HepG2 (cell line): Measurements from ENCODE around the gene RGP1. TPM values are rescaled to one million over a fixed set of nuclear protein-coding genes. Genes with fewer than 3 reads are reported as not detected.

Experiments
- ATAC-seq: fragments of 200-7000 bp; cut with Tn5 transposase; 3 replicates; pipeline ENCODE4 v1.9.1; 2020; ENCODE audit warnings: mild to moderate bottlenecking, moderate library complexity
- BruUV-seq: library from RNA; stranded (reverse); fragments of 400-500 nt; replicated peaks from 2 replicates; lab custom pipeline; 2021; lab: Mats Ljungman, UMichigan
- CTCF ChIA-PET: fragments of 300-600 bp; formaldehyde crosslinking; extraction: SDS; loops from one replicate; lab custom pipeline; 2021; ENCODE audit warnings: low total read pairs, inconsistent platforms, low intra/inter-chr PET ratio; lab: Yijun Ruan, JAX
- POLR2A ChIA-PET: fragments of 350-600 bp; sonication (Branson Sonifier 250); formaldehyde crosslinking; loops from one replicate; lab custom pipeline; 2020; ENCODE audit warnings: antibody characterized with exemption, inconsistent platforms; lab: Yijun Ruan, JAX
- DNase-seq: peaks from one replicate; pipeline ENCODE4 v3.0.0-alpha.2; 2015; ENCODE audit warnings: low spot score
- FAIRE-seq: peaks from 3 replicates; lab custom pipeline; 2011; peaks lifted over from hg19 to GRCh38; lab: Jason Lieb, UNC
- H2AFZ ChIP-seq: one replicate; pipeline ENCODE4 v1.6.1; 2011; ENCODE audit warnings: low read length, inconsistent platforms
- H3K27ac ChIP-seq: fragments of 300-600 bp; 3 replicates; pipeline ENCODE4 v1.8.0; 2011; ENCODE audit warnings: mixed run types, mild to moderate bottlenecking, mixed read lengths, low read length, inconsistent platforms; ENCODE audit not compliant: insufficient read depth; ENCODE audit errors: extremely low read length
- H3K27me3 ChIP-seq, 2 experiments: fragments of 200-600 bp in 1 of 2; 2 replicates in 1 of 2; 3 replicates in 1 of 2; pipeline versions ENCODE4 v1.6.0 to v1.8.0; 2011; ENCODE audit warnings: low read length in 2 of 2, mild to moderate bottlenecking in 2 of 2, moderate library complexity in 2 of 2, inconsistent platforms in 1 of 2; ENCODE audit not compliant: insufficient read depth in 2 of 2, control insufficient read depth in 1 of 2
- H3K36me3 ChIP-seq, 2 experiments: fragments of 200-600 bp in 1 of 2; replicated peaks in 1 of 2; 2 replicates in 1 of 2; 3 replicates in 1 of 2; pipeline versions ENCODE4 v1.5.1 to v1.8.0; 2011; ENCODE audit warnings: low read length in 2 of 2, inconsistent platforms in 1 of 2; ENCODE audit not compliant: insufficient read depth in 2 of 2, control insufficient read depth in 1 of 2
- H3K4me1 ChIP-seq: 2 replicates; pipeline ENCODE4 v1.5.1; 2012; ENCODE audit warnings: low read length, inconsistent platforms; ENCODE audit not compliant: insufficient read depth
- H3K4me2 ChIP-seq: 2 replicates; pipeline ENCODE4 v1.6.0; 2011; ENCODE audit warnings: low read depth, low read length, inconsistent platforms
- H3K4me3 ChIP-seq, 3 experiments: fragments of 200-600 bp in 1 of 3; sonication (generic), shearing (Covaris generic) in 1 of 3; replicated peaks in 1 of 3; 2 replicates each; pipeline ENCODE4 v1.5.1; 2011 to 2016; ENCODE audit warnings: low read length in 3 of 3, inconsistent platforms in 2 of 3, low read depth in 2 of 3, mild to moderate bottlenecking in 2 of 3, control low read depth in 1 of 3, mixed read lengths in 1 of 3; ENCODE audit not compliant: insufficient read depth in 1 of 3
- H3K79me2 ChIP-seq: one replicate; pipeline ENCODE4 v1.6.1; 2011; ENCODE audit warnings: low read length, inconsistent platforms; ENCODE audit not compliant: insufficient read depth
- H3K9ac ChIP-seq: 2 replicates; pipeline ENCODE4 v1.6.0; 2011; ENCODE audit warnings: mild to moderate bottlenecking, low read depth, low read length, inconsistent platforms; ENCODE audit not compliant: insufficient read depth
- H3K9me3 ChIP-seq: 2 replicates; pipeline ENCODE4 v1.5.1; 2012; ENCODE audit warnings: mild to moderate bottlenecking, low read length
- H4K20me1 ChIP-seq: 2 replicates; pipeline ENCODE4 v1.6.0; 2011; ENCODE audit warnings: inconsistent platforms, mild to moderate bottlenecking, low read length, moderate library complexity; ENCODE audit not compliant: insufficient read depth
- CENPX ChIP-seq: sonication (generic); formaldehyde crosslinking; IDR thresholded peaks from 2 replicates; pipeline ENCODE4 v1.9.0; 2021; ENCODE audit warnings: mild to moderate bottlenecking, missing genetic modification reagents, moderate library complexity
- EEA1 ChIP-seq: sonication (generic); formaldehyde crosslinking; IDR thresholded peaks from 2 replicates; pipeline ENCODE4 v1.5.1; 2020; ENCODE audit warnings: mild to moderate bottlenecking, missing genetic modification reagents, borderline replicate concordance
- EED ChIP-seq: sonication (generic); formaldehyde crosslinking; IDR thresholded peaks from 2 replicates; pipeline ENCODE4 v1.5.0; 2020; ENCODE audit warnings: mild to moderate bottlenecking, missing genetic modification reagents
- ESRRA ChIP-seq: sonication (generic); formaldehyde crosslinking; IDR thresholded peaks from 2 replicates; pipeline ENCODE4 v1.5.1; 2020; ENCODE audit warnings: mild to moderate bottlenecking, low read depth, missing genetic modification reagents
- POLR2A ChIP-seq, 2 experiments: IDR thresholded peaks; 2 replicates each; pipeline ENCODE4 v1.6.1; 2011; ENCODE audit warnings: low read depth in 2 of 2, low read length in 2 of 2, mild to moderate bottlenecking in 1 of 2, moderate library complexity in 1 of 2; ENCODE audit not compliant: insufficient read depth in 1 of 2
- RBM22 ChIP-seq: fragments of 200-400 bp; formaldehyde crosslinking; optimal IDR thresholded peaks from 2 replicates; pipeline ENCODE3; 2017; ENCODE audit warnings: mild to moderate bottlenecking, low read length, moderate library complexity
- ZMAT5 ChIP-seq: sonication (generic); formaldehyde crosslinking; IDR thresholded peaks from 2 replicates; pipeline ENCODE4 v1.5.0; 2020; ENCODE audit warnings: mild to moderate bottlenecking, low read depth, missing genetic modification reagents, borderline replicate concordance
- ZNF367 ChIP-seq: sonication (generic); formaldehyde crosslinking; IDR thresholded peaks from 2 replicates; pipeline ENCODE4 v1.4.0; 2020; ENCODE audit warnings: missing genetic modification reagents, borderline replicate concordance
- ZNF549 ChIP-seq: sonication (generic); formaldehyde crosslinking; IDR thresholded peaks from 2 replicates; pipeline ENCODE4 v1.5.0; 2020; ENCODE audit warnings: missing genetic modification reagents
- ZNF646 ChIP-seq: sonication (generic); formaldehyde crosslinking; IDR thresholded peaks from 2 replicates; pipeline ENCODE4 v1.9.0; 2021; ENCODE audit warnings: mild to moderate bottlenecking, missing genetic modification reagents
- ZNF678 ChIP-seq: sonication (generic); formaldehyde crosslinking; IDR thresholded peaks from 2 replicates; pipeline ENCODE4 v1.4.0; 2020; ENCODE audit warnings: mild to moderate bottlenecking, missing genetic modification reagents
- ZNF839 ChIP-seq: sonication (generic); formaldehyde crosslinking; IDR thresholded peaks from 2 replicates; pipeline ENCODE4 v1.4.0; 2020; ENCODE audit warnings: missing genetic modification reagents, mild to moderate bottlenecking, borderline replicate concordance
- ZNF850 ChIP-seq: sonication (generic); formaldehyde crosslinking; conservative IDR thresholded peaks from 2 replicates; pipeline ENCODE4 v1.9.0; 2021; ENCODE audit warnings: mild to moderate bottlenecking, missing genetic modification reagents
- WGBS: methylation state at CpG from one replicate; pipeline ENCODE4 v1.1.6; 2017; ENCODE audit warnings: low lambda C conversion rate; 5-methylcytosine and 5-hydroxymethylcytosine counted together
- in situ Hi-C: cut with HindIII; loops from 2 replicates; pipeline ENCODE4 v1.10.0; 2017; ENCODE audit warnings: low pct_unique_long_range_greater_than_20kb; ENCODE audit not compliant: extremely low pct_ligation_motif_present
- intact Hi-C: fragments of 100-400 bp; cut with micrococcal nuclease; formaldehyde crosslinking; loops from one replicate; pipeline ENCODE4 v1.10.0; 2022; ENCODE audit not compliant: unreplicated experiment
- polyA plus RNA-seq, 8 experiments: library from polyadenylated mRNA; depleted of rRNA in 3 of 8; stranded (reverse) in 7 of 8; unstranded in 1 of 8; fragments of >200 nt; fragmentation: Illumina TruSeq in 4 of 8; extraction: Trizol in 4 of 8; gene quantifications; 2 replicates each; pipeline versions ENCODE4 v1.2.1 to v1.2.3, GENCODE V29; 2011 to 2016; ENCODE audit warnings: low read depth in 4 of 8, missing spikeins in 1 of 8, mixed read lengths in 1 of 8; ENCODE audit not compliant: insufficient read depth in 1 of 8
- total RNA-seq, 5 experiments: library from RNA; depleted of rRNA; stranded (reverse); fragments of >200 nt; fragmentation: Illumina TruSeq; extraction: Trizol; gene quantifications; 2 replicates each; pipeline ENCODE4 v1.2.3, GENCODE V29; 2016; ENCODE audit warnings: low read depth in 1 of 5
- TF ChIP-seq, protein P1 (sequence below): IDR thresholded peaks from 2 replicates; pipeline ENCODE4 v1.6.1; 2016; ENCODE audit warnings: mild to moderate bottlenecking

The RGP1 gene
- total and polyA plus RNA-seq, 2 of the 13 experiments (the other 11 are each of a cell fraction or from before 2014, with no cell fraction given), result 12.7 to 21.0 TPM

- FAIRE-seq, result peak; percentile 8
- TF ChIP-seq ZNF839 (CRISPR knock-in tag) (0 out of 2 replicates have a peak, but pooled peaks have one; percentile 8), ESRRA (CRISPR knock-in tag) (no peak), EEA1 (CRISPR knock-in tag) (0 out of 2 replicates have a peak, but pooled peaks have one; percentile 55), POLR2A (IDR thresholded peaks at IDR 0.05; ENCODE audit: insufficient read depth in 1 of 2, low read depth in 2 of 2, low read length in 2 of 2) (0 out of 4 replicates have a peak, but pooled peaks of 1 of the 2 experiments have one; percentile 10), ZNF549 (CRISPR knock-in tag) (no peak), ZNF678 (CRISPR knock-in tag) (0 out of 2 replicates have a peak, but pooled peaks have one; percentile 45), ZNF850 (CRISPR knock-in tag) (0 out of 2 replicates have a peak, but pooled peaks have one; percentile 17), EED (CRISPR knock-in tag) (peak; percentile 80; the same call in 1 of the 2 replicates), RBM22 (peak; percentile 18), CENPX (no peak), ZMAT5 (CRISPR knock-in tag) (no peak), ZNF646 (no peak), ZNF367 (CRISPR knock-in tag) (no peak)
- TF ChIP-seq, protein P1, sequence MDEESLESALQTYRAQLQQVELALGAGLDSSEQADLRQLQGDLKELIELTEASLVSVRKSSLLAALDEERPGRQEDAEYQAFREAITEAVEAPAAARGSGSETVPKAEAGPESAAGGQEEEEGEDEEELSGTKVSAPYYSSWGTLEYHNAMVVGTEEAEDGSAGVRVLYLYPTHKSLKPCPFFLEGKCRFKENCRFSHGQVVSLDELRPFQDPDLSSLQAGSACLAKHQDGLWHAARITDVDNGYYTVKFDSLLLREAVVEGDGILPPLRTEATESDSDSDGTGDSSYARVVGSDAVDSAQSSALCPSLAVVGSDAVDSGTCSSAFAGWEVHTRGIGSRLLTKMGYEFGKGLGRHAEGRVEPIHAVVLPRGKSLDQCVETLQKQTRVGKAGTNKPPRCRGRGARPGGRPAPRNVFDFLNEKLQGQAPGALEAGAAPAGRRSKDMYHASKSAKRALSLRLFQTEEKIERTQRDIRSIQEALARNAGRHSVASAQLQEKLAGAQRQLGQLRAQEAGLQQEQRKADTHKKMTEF (CRISPR knock-in tag), result no peak
These were observed 16.1 kb upstream of the RGP1 start for GRCh38 chr9:35732800-35733541.

More at GRCh38 chr9:35732800-35733541, 16.1 kb upstream of the RGP1 start:
- Histone ChIP-seq H3K36me3 (peaks cover 16 to 39% of the 10 kb centered on the region in 2 experiments), H3K4me3 (peak overlapping the region; percentile 92 to 98 (median 92)), H3K27ac (peak overlapping the region; percentile 95), H3K9me3 (no peaks in the 10 kb centered on the region), H4K20me1 (peaks cover 30% of the 10 kb centered on the region), H3K79me2 (peaks cover 49% of the 10 kb centered on the region), H2AFZ (no peak overlapping the region), H3K27me3 (no peaks in the 10 kb centered on the region; a peak in 1 of 5 replicates), H3K9ac (peak overlapping the region; percentile 86), H3K4me2 (peak overlapping the region; percentile 98), H3K4me1 (peaks cover 46% of the 10 kb centered on the region)
- ATAC-seq (peak; percentile 26), DNase-seq (peak; percentile 60)
- BruUV-seq, result TSS peak; percentile 77
- in situ Hi-C loops, result no loop called here
- CTCF ChIA-PET, result no interaction called here
- WGBS, result 2% methylated on average over 6 of the region's 14 CpGs
- POLR2A ChIA-PET, result interaction anchor here (1.0 to 4.1 kb wide), 16 partner anchors 8 to 244 kb away, joined by 3 to 102 read pairs (median 12); partner anchors contain the start of genes ARHGEF39, CCDC107, GBA2 and HINT2
- intact Hi-C loops, result loop anchor here (1.0 to 10.0 kb wide), 5 partner anchors 16 to 238 kb away; partner anchors contain the start of genes CCDC107, FAM221B, GBA2 and RGP1
